Measurements from ENCODE around the gene POLR2L.

POLR2L gene

DNA sequence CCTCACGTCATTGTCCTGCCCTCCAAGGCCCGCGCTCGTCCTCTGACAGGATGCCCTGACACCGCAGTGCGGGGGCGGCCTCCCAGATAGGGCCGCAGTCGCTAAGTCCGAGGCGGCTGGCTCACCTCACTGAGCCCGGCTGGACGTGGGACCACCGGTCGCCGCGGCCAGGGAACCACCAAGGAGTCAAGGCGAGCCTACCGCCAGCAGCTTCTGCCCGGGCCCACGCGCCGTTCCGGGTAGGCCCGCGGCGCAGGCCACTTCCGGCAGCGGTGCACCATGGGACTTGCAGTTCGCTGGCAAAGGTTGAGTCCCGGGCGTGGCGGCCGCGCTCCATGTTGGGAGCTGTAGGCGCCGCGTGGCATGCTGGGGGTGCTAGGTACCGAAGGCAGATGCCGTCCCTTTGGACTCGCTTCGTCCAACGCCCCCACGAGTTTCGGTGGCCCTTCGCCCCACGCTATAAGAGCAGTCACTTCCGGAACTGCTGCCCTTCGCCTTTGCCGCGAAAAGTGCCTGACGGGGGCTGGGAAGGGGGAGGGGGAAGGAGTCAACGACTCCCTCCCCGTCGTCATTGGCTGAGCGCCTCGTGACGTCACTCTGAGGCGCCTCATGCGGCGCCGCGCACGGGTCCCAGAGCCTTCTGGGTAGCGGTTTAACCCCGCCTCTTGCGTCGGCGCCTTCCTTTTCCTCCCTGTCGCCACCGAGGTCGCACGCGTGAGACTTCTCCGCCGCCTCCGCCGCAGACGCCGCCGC lies 32.9 kb downstream of the POLR2L start, which contains the start of gene RPLP2:
TSS of gene RPLP2 (plus strand) at position 681 of the 753 bp plus-strand sequence. CDS start 268 bp downstream, outside the sequence.
- DNase-seq: peak; percentile 97

DNA sequence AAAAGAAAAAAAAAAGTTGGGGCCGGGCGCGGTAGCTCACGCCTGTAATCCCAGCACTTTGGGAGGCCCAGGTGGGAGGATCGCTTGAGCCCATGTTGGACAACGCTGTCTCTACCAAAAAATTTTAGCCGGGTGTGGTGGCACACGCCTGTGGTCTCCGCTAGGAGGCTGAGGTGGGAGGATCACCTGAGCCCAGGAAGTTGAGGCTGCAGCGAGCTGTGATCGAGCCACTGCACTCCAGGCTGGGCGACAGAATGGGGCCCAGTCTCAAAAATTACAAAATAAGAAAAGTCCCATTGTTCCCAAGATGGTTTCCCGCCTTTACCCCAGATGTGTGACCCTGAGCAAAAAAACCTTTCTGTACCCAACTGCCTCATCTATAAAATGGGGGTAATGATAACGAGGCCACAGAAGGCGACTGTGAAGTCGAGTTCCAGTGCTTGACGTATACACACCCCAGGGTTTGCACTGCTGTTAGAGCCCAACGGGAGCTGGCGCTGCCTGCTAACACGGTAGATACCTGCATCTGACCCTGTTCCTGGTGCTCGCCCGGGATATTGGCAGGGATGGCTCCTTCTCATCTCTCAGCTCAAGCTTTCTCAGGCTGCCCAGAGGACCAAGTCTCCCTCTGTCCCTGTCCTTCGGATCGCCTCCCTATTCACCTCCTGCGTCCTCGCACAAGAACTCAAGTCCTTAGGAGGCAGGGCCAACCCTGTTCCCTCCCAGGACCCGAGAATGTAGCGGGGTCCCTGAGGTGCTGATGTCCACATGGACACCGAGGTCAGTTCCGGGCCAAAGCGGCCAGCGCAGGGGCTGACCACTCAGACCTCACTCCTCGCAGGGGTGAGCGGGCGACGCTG lies 33.7 kb downstream of the POLR2L start:
- no peak for DNase-seq

DNA sequence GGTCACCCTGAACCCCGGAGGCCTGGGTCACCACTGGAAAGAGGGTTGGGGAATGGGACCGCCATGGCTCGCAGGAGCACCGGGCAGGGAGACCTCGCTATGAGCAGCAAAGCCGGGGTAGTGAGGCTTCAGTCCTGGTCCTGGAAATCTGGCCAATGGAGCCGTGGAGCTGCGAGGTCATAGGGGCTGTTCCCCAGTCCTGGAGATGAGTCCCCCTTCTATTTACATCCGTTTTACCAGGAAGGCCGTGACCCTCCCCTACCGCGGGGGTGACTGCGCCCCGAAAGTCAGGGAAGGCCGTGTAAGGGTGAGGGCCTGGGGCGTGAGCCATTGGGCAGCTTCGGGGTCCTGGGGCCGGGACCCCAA lies 37.7 kb downstream of the POLR2L start:
- no peak for DNase-seq

GRCh38 chr11:803770-804598 lies 38.3 kb downstream of the POLR2L start:
- no peak for DNase-seq

DNA sequence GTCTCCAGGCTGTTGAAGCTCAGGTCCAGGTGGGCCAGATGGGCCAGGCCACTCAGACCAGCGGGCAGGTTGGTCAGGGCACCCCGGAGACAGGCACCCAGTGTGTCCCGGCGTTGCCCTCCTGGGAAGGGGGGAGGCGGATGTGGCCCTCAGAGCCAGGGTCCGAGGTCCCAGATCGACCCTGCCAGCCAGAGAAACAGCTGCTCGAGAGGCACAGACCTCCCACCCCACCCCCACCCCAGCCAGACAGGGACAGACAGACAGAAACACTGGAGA lies 38.9 kb downstream of the POLR2L start:
- DNase-seq: no peak

DNA sequence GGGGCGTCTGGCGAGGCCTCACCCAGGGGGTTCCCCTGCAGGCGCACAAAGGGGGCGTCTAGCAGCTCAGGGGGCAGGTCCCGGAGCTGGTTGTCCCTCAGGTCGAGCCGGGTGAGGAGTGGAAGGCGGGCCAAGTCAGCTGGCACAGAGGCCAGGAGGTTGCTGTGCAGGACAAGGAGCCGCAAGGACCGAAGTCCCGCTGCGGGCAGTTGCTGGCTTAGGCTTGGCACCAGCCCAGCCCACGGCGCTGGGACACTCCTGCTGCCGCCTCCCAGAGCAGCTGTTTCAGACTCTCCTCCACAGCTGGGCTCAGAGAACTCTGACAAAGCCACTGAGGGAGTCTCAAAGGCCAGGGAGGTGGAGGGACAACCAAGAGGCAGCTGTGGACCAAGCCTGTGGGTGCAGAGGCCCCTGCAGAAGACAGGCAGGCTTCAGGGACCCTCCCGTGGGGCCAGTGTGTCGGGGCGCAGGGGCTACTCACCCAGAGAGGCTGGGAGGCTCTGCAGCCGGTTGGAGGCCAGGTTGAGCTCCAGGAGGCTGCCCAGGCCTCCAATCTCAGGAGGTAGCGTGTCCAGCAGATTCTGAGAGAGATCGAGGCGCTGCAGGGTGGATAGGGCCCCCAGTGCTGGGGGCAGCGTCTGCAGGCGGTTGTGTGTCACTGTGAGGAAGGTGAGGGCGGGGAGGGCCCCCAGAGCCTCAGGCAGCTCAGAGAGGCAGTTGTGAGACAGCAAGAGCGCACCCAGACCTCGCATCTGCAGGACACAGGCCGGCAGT lies 39.4 kb downstream of the POLR2L start:
- DNase-seq: no peak

- DNase-seq: no peak
These were observed 40.2 kb downstream of the POLR2L start for GRCh38 chr11:802018-802617.

DNA sequence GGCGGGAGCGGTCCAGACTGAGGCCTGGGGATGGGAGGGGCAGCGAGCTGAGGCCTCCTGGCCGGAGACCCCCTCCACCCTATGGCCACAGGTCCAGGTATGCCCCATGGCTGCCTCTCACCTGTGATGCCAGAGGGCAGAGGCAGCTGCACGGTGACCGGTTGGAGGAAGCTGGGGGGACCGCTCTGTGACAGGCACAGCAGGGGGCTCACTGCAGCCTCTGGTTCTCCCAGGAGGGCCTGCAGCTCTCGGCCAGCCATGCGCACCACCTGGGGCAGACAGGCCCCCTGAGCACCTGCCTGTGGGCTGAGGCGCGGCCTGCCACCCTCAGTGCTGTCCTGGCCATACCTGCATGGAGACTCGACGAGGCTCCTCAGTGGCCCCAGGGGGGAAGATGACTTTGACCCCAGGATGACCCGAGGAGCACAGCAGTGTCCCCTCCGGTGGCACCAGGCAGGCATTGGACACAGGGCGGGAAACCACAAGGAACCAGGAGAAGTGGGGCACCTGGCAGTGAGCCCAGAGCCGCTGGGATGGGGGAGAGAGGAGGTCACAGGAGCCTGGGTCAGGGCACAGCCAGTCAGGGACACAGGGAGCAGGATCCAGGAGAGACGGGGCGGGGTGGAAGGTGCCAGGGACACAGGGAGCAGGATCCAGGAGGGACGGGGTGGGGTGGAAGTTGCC lies 41.1 kb downstream of the POLR2L start:
- no peak for DNase-seq

DNA sequence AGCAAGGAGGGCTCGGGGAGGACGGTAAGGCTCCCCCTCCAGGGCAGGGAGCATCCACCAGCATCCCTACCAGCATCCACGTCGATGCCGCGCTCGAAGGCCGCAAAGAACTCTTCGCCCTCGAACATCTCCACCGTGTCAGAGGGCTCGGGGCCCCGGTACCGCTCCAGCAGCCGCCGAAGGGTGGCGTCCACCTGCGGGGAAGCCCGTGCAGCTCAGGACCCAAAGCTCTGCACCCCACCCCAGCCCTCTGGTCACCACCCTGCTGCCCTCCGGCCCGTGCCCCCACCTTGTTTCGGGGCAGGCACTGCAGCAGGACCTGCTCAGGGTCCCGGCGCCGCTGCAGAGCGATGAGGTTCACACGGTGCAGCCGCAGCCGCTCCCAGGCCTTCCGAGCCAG lies 41.9 kb downstream of the POLR2L start:
- no peak for DNase-seq

DNA sequence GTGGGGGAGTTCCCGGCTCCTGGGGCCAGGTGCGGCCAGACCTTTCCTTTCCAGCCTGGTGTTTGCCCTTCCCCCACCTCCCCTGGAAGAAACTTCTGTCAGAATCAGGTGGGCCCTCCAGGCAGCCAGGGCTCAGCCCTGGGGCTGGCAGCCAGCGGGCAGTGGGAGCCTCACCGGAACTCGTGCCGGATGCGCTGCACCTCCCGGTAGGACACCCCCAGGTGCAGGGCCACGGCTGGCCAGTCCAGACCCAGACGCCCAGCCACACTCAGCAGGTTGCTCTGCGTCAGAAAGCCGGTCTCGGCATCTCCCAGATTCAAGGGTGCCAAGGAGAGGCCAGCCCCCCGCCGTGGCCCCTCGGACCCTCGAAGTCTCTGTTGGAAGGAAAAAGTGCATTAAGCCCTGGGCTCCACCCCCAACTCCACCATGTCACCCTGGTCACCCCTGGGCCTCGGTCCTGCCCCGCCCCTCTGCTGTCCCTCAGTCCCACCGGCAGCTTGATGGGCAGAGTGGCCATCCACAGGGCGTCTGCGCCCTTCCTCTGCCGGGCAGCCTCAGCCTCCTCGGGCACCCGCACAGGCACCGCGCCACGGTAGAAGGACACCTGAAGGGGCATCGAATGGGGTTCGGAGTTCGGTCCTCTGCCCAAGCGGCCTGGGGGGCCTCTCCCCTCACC lies 42.5 kb downstream of the POLR2L start:
- no peak for DNase-seq

GRCh38 chr11:798093-798713 lies 44.1 kb downstream of the POLR2L start, which contains the start of gene SLC25A22:
TSS of gene SLC25A22 (minus strand) at chr11:798281. CDS start at chr11:795006, 3,275 bp downstream.
- peak; percentile 77 for DNase-seq

- peak; percentile 88 for DNase-seq
These were observed 44.8 kb downstream of the POLR2L start for GRCh38 chr11:797296-798092.

DNA sequence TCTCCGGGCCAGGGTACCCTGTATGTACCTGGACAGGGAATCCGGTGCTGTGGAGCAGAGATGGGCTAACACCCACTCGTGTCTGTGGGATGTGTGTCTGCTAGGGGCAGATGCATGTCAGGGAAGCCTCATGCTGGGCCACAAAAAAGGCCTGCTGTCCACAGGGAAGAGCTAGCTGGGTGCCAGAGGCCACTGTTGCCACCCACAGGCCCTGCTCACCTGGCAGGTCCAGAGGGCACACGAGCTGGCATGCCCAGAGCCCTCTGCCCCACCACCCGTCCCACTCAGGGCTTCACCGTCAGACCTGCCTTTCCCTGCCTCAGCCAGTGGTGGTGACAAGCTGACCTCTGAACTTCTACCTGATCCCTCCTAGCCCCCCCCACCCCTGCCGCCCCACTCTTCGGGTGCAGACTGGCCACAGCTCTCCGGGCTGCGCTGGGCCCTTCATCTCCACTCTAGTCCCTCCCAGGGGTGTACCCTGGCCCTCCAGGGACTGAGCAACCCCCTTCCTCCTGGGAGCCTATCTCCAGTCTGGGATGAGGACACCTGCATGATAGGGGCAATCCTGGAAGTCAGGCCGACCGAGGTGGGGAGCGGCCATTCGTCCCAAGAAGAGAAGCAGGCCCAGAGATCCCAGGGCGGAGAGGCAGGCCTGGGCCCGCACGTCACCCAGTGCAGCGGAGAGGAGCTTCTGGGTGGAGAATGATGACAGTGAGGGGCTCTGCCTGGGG lies 45.6 kb downstream of the POLR2L start:
- no peak for DNase-seq

GRCh38 chr11:795634-796564 lies 46.4 kb downstream of the POLR2L start:
- peak; percentile 93 for DNase-seq

DNA sequence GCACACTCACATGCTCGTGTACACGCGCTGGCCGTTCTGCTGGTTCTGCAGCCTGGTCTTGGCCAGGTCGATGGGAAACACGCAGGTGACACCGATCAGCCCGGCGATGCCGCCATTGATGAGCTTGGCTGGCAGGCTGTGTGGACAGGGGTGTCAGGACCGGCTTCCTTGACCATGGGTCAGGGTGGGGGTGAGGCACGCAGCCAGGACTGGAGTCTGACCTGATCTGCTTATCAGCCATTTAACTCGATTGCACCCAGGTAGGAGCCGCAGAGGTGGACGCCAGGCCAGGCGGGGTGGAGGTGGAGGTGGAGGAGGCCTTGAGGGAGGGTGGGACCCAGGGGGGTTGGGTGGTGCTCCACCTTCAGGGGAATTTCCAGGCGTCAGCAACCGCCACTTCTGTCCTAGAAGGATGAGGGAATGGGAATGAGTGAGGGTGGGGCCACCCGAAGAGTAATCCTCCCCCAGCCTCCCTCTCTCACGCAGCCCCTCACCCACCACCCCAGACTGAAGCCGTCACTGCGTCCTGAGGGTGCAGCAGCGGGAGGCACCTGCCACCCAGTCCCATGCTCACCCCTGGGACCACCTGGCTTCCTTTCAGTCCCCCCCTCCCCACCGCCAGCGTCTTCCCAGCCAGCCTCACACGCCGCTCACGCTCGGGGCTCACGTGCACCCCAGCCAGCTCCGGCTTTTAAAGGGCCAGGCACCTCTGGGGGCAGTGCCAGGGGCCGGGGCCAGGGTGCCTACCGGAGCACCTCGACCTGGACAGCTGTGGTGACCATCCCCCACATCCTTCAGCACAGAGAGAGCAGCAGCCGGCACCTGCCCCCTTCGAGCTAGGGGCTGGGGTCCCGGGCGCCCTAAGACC lies 47.3 kb downstream of the POLR2L start:
- DNase-seq: no peak

All from fibroblast of skin of back (primary cell).